ENCODE measurements around the gene SYCP2. TPM values are rescaled to one million over a fixed set of nuclear protein-coding genes. Genes with fewer than 3 reads are reported as not detected.

SYCP2 gene
- total RNA-seq, 1 donor, result 0.63 TPM

GRCh38 chr20:59829786-59830664 is 103.4 kb downstream of the SYCP2 start:
- TF ChIP-seq CTCF (IDR thresholded peaks at IDR 0.05; ENCODE audit: insufficient read depth, low read length), result no peak
- no peak for DNase-seq (ENCODE audit: low read depth)
- H3K4me3 ChIP-seq (ENCODE audit: low read depth, low read length), result no peak overlapping the region

DNA sequence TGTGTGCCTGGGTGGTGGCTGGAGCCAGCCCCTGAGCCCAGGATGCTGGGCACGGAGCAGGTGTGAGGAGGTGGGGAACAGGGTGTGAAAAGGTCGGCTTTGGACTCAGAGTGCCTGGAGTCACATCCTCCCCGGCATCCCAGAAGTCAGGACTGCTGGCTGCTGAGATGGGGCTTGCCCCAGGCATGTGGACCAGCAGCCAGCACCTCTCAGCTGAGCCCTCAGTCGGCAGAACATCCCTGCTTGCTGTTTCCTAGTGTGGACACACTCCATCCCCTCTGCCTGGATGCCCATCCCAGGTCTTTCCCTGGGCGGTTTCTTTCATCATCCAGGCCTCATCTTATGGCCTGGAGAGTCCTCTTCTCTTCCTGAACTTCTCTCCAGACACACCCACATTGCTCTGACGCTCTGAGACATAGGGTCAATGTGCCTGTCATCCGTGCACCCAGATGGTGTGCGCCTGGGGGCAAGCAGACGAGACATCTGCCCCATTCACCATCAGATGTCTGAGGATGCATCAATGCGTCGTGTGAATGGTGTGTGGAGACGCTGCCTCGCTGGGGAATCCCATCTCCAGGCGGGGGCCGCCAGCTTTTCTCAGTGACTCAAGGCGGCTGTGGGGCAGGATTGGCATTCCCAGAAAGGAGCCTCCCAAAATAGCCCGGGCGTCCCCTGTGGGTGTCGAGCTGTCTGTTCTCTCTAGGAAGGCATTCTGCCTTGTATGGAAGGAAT is 104.2 kb downstream of the SYCP2 start:
- no peak for TF ChIP-seq CTCF (IDR thresholded peaks at IDR 0.05; ENCODE audit: insufficient read depth, low read length)
- H3K4me3 ChIP-seq (ENCODE audit: low read depth, low read length), result no peak overlapping the region
- no peak for DNase-seq (ENCODE audit: low read depth)

- no peak for TF ChIP-seq CTCF (IDR thresholded peaks at IDR 0.05; ENCODE audit: insufficient read depth, low read length)
Observed at GRCh38 chr20:59828125-59829053, 105.0 kb downstream of the SYCP2 start.

GRCh38 chr20:59827138-59828056 is 106.0 kb downstream of the SYCP2 start:
- TF ChIP-seq CTCF (IDR thresholded peaks at IDR 0.05; ENCODE audit: insufficient read depth, low read length), result no peak
- H3K4me3 ChIP-seq (ENCODE audit: low read depth, low read length), result no peak overlapping the region
- DNase-seq (ENCODE audit: low read depth), result no peak

More at GRCh38 chr20:59828125-59829053, 105.0 kb downstream of the SYCP2 start:
- no peak for DNase-seq (ENCODE audit: low read depth)
- H3K4me3 ChIP-seq (ENCODE audit: low read depth, low read length), result no peak overlapping the region

- no peak for DNase-seq (ENCODE audit: low read depth)
- H3K4me3 ChIP-seq (ENCODE audit: low read depth, low read length), result no peak overlapping the region
- no peak for TF ChIP-seq CTCF (IDR thresholded peaks at IDR 0.05; ENCODE audit: insufficient read depth, low read length)
Observed at GRCh38 chr20:59825944-59826759, 107.3 kb downstream of the SYCP2 start.

All from fibroblast of the aortic adventitia (primary cell).